NCI-H2081 (cell line): ENCODE data around the gene ENTPD5.
"Not testable (repeated sequence)": the region's sequence is repeated elsewhere in the genome, so short reads cannot be mapped to it uniquely, and the experiment has no call there.

ENCODE experiments used
- DNase-seq, 2 experiments: peaks; one replicate each; lab custom pipeline; 2025; lab: John Stamatoyannopoulos, UW

Gene ENTPD5

GRCh38 chr14:73943083-73943482, 76.0 kb downstream of the ENTPD5 start:
- DNase-seq: no peak

GRCh38 chr14:73942180-73942579, 76.9 kb downstream of the ENTPD5 start:
- DNase-seq: no peak

GRCh38 chr14:73937012-73937411, 82.1 kb downstream of the ENTPD5 start:
- no peak for DNase-seq

- no peak for DNase-seq
Observed at GRCh38 chr14:73936548-73936947, 82.5 kb downstream of the ENTPD5 start.

- no peak for DNase-seq
Observed at GRCh38 chr14:73935666-73936065, 83.4 kb downstream of the ENTPD5 start.

- no peak for DNase-seq
Observed at GRCh38 chr14:73924337-73924736, 94.8 kb downstream of the ENTPD5 start.

GRCh38 chr14:73919457-73919856, 99.6 kb downstream of the ENTPD5 start:
- not testable (repeated sequence) for DNase-seq

GRCh38 chr14:73916324-73916723, 102.8 kb downstream of the ENTPD5 start:
- no peak for DNase-seq

- DNase-seq: no peak
Observed at GRCh38 chr14:73913256-73913655, 105.8 kb downstream of the ENTPD5 start.

GRCh38 chr14:73909681-73910080, 109.4 kb downstream of the ENTPD5 start:
- DNase-seq: no peak
